CD14-positive monocyte (primary cell): ENCODE results near the gene SNX33. TPM values are rescaled to one million over a fixed set of nuclear protein-coding genes. Genes with fewer than 3 reads are reported as not detected.
A peak's percentile ranks its signal among the peaks of the same experiment; 100 is the strongest.

ENCODE experiments used
- DNase-seq, 3 donors: peaks; one replicate each; pipeline ENCODE4 v3.0.0-alpha.2; 2011 to 2022
- H2AFZ ChIP-seq: 2 replicates; pipeline ENCODE4 v1.6.0; 2012; ENCODE audit warnings: mild to moderate bottlenecking, low read depth, low read length, inconsistent platforms; ENCODE audit not compliant: insufficient read depth, poor library complexity, severe bottlenecking
- H3K27ac ChIP-seq, 2 donors: 1 replicate in 1 of 2; 2 replicates in 1 of 2; pipeline ENCODE4 v1.5.1; 2012 to 2013; ENCODE audit warnings: low read length in 2 of 2, control low read depth in 1 of 2, inconsistent platforms in 1 of 2, low read depth in 1 of 2, mild to moderate bottlenecking in 1 of 2
- H3K27me3 ChIP-seq, 2 donors: one replicate each; pipeline versions ENCODE4 v1.6.0 to v1.6.1; 2011 to 2013; ENCODE audit warnings: low read length in 2 of 2; ENCODE audit not compliant: control insufficient read depth in 2 of 2, insufficient read depth in 2 of 2
- H3K36me3 ChIP-seq, 2 donors: replicated peaks in 1 of 2; 1 replicate in 1 of 2; 2 replicates in 1 of 2; pipeline versions ENCODE4 v1.5.1 to v1.6.1; 2012 to 2013; ENCODE audit warnings: low read length in 2 of 2, control low read depth in 1 of 2, inconsistent platforms in 1 of 2, mild to moderate bottlenecking in 1 of 2; ENCODE audit not compliant: insufficient read depth in 2 of 2, control insufficient read depth in 1 of 2
- H3K4me1 ChIP-seq, 2 donors: 1 replicate in 1 of 2; 2 replicates in 1 of 2; pipeline versions ENCODE4 v1.5.1 to v1.6.1; 2012 to 2013; ENCODE audit warnings: low read length in 2 of 2, control low read depth in 1 of 2, inconsistent platforms in 1 of 2, mild to moderate bottlenecking in 1 of 2, moderate library complexity in 1 of 2; ENCODE audit not compliant: insufficient read depth in 2 of 2, control insufficient read depth in 1 of 2
- H3K4me2 ChIP-seq: replicated peaks from 2 replicates; pipeline ENCODE3; 2012; ENCODE audit warnings: low read length, moderate library complexity, mild to moderate bottlenecking; ENCODE audit not compliant: poor library complexity, severe bottlenecking; ENCODE audit errors: extremely low read depth
- H3K4me3 ChIP-seq, 3 experiments: fragments of 200-600 bp in 1 of 3; sonication (generic) in 1 of 3; replicated peaks in 1 of 3; 1 replicate in 2 of 3; 2 replicates in 1 of 3; pipeline ENCODE4 v1.5.1; 2011 to 2013; ENCODE audit warnings: low read length in 3 of 3, mild to moderate bottlenecking in 3 of 3, control low read depth in 2 of 3, low read depth in 2 of 3, inconsistent platforms in 1 of 3, moderate library complexity in 1 of 3
- H3K79me2 ChIP-seq: 2 replicates; pipeline ENCODE4 v1.6.0; 2012; ENCODE audit warnings: mild to moderate bottlenecking, control low read depth, inconsistent platforms, low read length, moderate library complexity; ENCODE audit not compliant: insufficient read depth
- H3K9ac ChIP-seq: 2 replicates; pipeline ENCODE4 v1.6.0; 2017; ENCODE audit warnings: low read length, mild to moderate bottlenecking; ENCODE audit not compliant: insufficient read depth, poor library complexity, severe bottlenecking
- H3K9me3 ChIP-seq, 2 donors: replicated peaks in 1 of 2; 1 replicate in 1 of 2; 2 replicates in 1 of 2; pipeline versions ENCODE4 v1.5.1 to v1.6.1; 2012 to 2013; ENCODE audit warnings: low read length in 2 of 2, control low read depth in 1 of 2; ENCODE audit not compliant: control insufficient read depth in 1 of 2, insufficient read depth in 1 of 2
- H4K20me1 ChIP-seq: 2 replicates; pipeline ENCODE4 v1.6.0; 2012; ENCODE audit warnings: mild to moderate bottlenecking, low read length, control low read depth, moderate library complexity; ENCODE audit not compliant: insufficient read depth
- H3K27ac Mint-ChIP-seq, 7 donors: one replicate each; pipeline ENCODE4 v1.8.0; 2020; ENCODE audit warnings: mild to moderate bottlenecking in 7 of 7, mixed read lengths in 7 of 7, moderate library complexity in 6 of 7, inconsistent platforms in 2 of 7
- H3K27me3 Mint-ChIP-seq, 3 donors: one replicate each; pipeline ENCODE4 v1.8.0; 2021 to 2022; ENCODE audit warnings: low read depth in 3 of 3, mild to moderate bottlenecking in 3 of 3, mixed read lengths in 3 of 3, moderate library complexity in 3 of 3, inconsistent platforms in 1 of 3
- H3K36me3 Mint-ChIP-seq, 2 donors: one replicate each; pipeline ENCODE4 v1.8.0; 2020; ENCODE audit warnings: mixed read lengths in 2 of 2, inconsistent platforms in 1 of 2, mild to moderate bottlenecking in 1 of 2
- H3K4me1 Mint-ChIP-seq: one replicate; pipeline ENCODE4 v1.8.0; 2020; ENCODE audit warnings: mild to moderate bottlenecking, mixed read lengths
- H3K4me3 Mint-ChIP-seq, 2 donors: one replicate each; pipeline ENCODE4 v1.8.0; 2020; ENCODE audit warnings: mild to moderate bottlenecking in 2 of 2, mixed read lengths in 2 of 2, moderate library complexity in 1 of 2
- H3K9me3 Mint-ChIP-seq, 7 donors: one replicate each; pipeline ENCODE4 v1.8.0; 2020 to 2022; ENCODE audit warnings: mixed read lengths in 7 of 7, mild to moderate bottlenecking in 6 of 7, moderate library complexity in 6 of 7, inconsistent platforms in 2 of 7
- WGBS: methylation state at CpG from one replicate; pipeline ENCODE4 v1.1.5; 2013; ENCODE audit warnings: missing lambda C conversion rate; ENCODE audit not compliant: insufficient coverage; 5-methylcytosine and 5-hydroxymethylcytosine counted together
- intact Hi-C, 2 donors: fragments of 100-400 bp; cut with micrococcal nuclease; formaldehyde crosslinking; loops; one replicate each; pipeline versions ENCODE4 v1.15.0 to v1.15.1; 2023
- polyA plus RNA-seq, 3 donors: library from polyadenylated mRNA; depleted of rRNA in 1 of 3; unstranded in 2 of 3; stranded (reverse) in 1 of 3; fragments of 300-500 nt in 2 of 3; fragments of >200 nt in 1 of 3; fragmentation: Illumina TruSeq in 2 of 3; gene quantifications; 1 replicate in 2 of 3; 2 replicates in 1 of 3; pipeline ENCODE4 v1.2.3, GENCODE V29; 2012 to 2021
- TF ChIP-seq, protein P1 (sequence below): fragments of 200-600 bp; IDR thresholded peaks from one replicate; pipeline ENCODE4 v1.8.0; 2022; ENCODE audit warnings: antibody characterized with exemption, mild to moderate bottlenecking

SNX33 gene
- polyA plus RNA-seq, 3 donors, result 2.4 to 4.8 (median 2.4) TPM

- Mint-ChIP-seq H3K9me3 (no peaks in the 10 kb centered on the region), H3K4me1 (peaks cover 1% of the 10 kb centered on the region), H3K4me3 (no peak overlapping the region), H3K36me3 (peaks cover 27 to 31% of the 10 kb centered on the region in 2 donors), H3K27ac (peak overlapping the region in 2 of 7 donors; percentile 28 to 43), H3K27me3 (peaks cover 1 to 2% (median 2%) of the 10 kb centered on the region in 3 donors)
- intact Hi-C loops, result no loop called here
- TF ChIP-seq, protein P1, sequence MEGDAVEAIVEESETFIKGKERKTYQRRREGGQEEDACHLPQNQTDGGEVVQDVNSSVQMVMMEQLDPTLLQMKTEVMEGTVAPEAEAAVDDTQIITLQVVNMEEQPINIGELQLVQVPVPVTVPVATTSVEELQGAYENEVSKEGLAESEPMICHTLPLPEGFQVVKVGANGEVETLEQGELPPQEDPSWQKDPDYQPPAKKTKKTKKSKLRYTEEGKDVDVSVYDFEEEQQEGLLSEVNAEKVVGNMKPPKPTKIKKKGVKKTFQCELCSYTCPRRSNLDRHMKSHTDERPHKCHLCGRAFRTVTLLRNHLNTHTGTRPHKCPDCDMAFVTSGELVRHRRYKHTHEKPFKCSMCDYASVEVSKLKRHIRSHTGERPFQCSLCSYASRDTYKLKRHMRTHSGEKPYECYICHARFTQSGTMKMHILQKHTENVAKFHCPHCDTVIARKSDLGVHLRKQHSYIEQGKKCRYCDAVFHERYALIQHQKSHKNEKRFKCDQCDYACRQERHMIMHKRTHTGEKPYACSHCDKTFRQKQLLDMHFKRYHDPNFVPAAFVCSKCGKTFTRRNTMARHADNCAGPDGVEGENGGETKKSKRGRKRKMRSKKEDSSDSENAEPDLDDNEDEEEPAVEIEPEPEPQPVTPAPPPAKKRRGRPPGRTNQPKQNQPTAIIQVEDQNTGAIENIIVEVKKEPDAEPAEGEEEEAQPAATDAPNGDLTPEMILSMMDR, result no peak
- Histone ChIP-seq H3K4me2 (no peak overlapping the region), H3K4me1 (no peaks in the 10 kb centered on the region), H3K9me3 (no peaks in the 10 kb centered on the region), H3K27me3 (no peaks in the 10 kb centered on the region), H4K20me1 (peaks cover 16% of the 10 kb centered on the region), H3K9ac (no peak overlapping the region), H2AFZ (no peak overlapping the region), H3K27ac (no peak overlapping the region), H3K79me2 (no peaks in the 10 kb centered on the region), H3K4me3 (no peak overlapping the region), H3K36me3 (peaks cover 0 to 42% of the 10 kb centered on the region in 2 donors)
- WGBS, result 95% methylated on average over 7 of the region's 9 CpGs
- DNase-seq, result no peak
Measured at GRCh38 chr15:75659141-75659771, 11.5 kb downstream of the SNX33 start.

DNA sequence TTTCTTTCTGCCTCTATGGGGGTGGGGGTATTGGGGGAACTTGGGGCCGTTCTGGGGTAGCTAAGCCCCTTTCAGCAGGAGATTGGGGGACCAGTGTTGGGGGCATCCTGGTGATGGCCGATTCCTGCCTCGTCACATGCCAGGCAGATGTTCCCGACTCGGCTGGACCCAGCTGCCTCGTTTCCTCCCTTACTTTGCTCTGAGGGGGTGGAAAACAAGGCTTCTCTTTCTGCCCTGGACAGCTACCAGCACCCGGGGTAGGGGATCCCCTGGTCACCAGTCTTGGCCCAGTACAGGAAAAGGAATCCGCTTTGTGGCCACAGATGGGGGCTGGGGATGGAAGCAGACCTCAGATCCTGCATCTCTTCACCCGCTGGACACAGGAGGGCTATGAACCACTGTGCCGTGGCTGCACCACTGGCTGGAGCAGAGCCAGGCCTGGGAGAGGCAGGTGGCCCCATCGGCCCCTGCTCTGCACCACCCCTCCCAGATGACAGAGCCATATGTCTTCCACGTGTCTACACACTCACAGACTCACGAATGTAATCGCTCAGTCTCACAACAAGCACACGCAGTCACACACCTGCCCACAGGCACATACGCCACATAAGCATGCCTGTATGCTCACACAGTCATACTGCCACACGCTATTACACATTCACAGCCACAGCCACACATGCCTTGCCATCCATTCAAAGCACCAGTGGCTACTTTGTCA lies 12.4 kb downstream of the SNX33 start:
- intact Hi-C loops, result no loop called here
- no peak overlapping the region for H3K4me3 Mint-ChIP-seq
- Histone ChIP-seq H3K79me2 (no peaks in the 10 kb centered on the region), H3K9me3 (no peaks in the 10 kb centered on the region), H3K27me3 (no peaks in the 10 kb centered on the region), H3K4me2 (no peak overlapping the region), H3K4me3 (no peak overlapping the region), H4K20me1 (peaks cover 12% of the 10 kb centered on the region), H3K9ac (no peak overlapping the region), H3K36me3 (peaks cover 0 to 42% of the 10 kb centered on the region in 2 donors), H3K27ac (no peak overlapping the region), H3K4me1 (peaks cover 0 to under 1% of the 10 kb centered on the region in 2 donors), H2AFZ (no peak overlapping the region)
- no peak for DNase-seq
- peaks cover 1 to 4% (median 2%) of the 10 kb centered on the region in 3 donors for H3K27me3 Mint-ChIP-seq
- peak overlapping the region in 1 of 7 donors; percentile 26 for H3K27ac Mint-ChIP-seq
- 88% methylated on average over 14 of the region's 17 CpGs for WGBS
- peaks cover 27 to 28% of the 10 kb centered on the region in 2 donors for H3K36me3 Mint-ChIP-seq
- TF ChIP-seq, protein P1, result no peak
- no peaks in the 10 kb centered on the region for H3K9me3 Mint-ChIP-seq
- no peaks in the 10 kb centered on the region for H3K4me1 Mint-ChIP-seq
